Esophagus muscularis mucosa (tissue), 4 donors: ENCODE measurements around the gene LINC00237. TPM values are rescaled to one million over a fixed set of nuclear protein-coding genes. Genes with fewer than 3 reads are reported as not detected.

ENCODE experiments used
- DNase-seq: peaks from one replicate; pipeline ENCODE4 v3.0.0-alpha.2; 2017; ENCODE audit errors: extremely low spot score
- H3K27ac ChIP-seq, 4 donors: fragments of 200-600 bp; sonication (generic); replicated peaks in 1 of 4; 1 replicate in 3 of 4; 2 replicates in 1 of 4; pipeline ENCODE4 v1.5.1; 2016 to 2019; ENCODE audit warnings: mild to moderate bottlenecking in 1 of 4
- H3K27me3 ChIP-seq, 4 donors: fragments of 200-600 bp; sonication (generic); one replicate each; pipeline versions ENCODE4 v1.5.1 to v1.6.0; 2016 to 2019
- H3K36me3 ChIP-seq, 4 donors: fragments of 200-600 bp; sonication (generic); one replicate each; pipeline ENCODE4 v1.5.1; 2016 to 2019
- H3K4me1 ChIP-seq, 4 donors: fragments of 200-600 bp; sonication (generic); one replicate each; pipeline ENCODE4 v1.5.1; 2016 to 2019
- H3K4me3 ChIP-seq, 4 donors: fragments of 200-600 bp; sonication (generic); 1 replicate in 2 of 4; 2 replicates in 2 of 4; pipeline ENCODE4 v1.5.1; 2016 to 2019; ENCODE audit warnings: mild to moderate bottlenecking in 4 of 4, moderate library complexity in 1 of 4
- H3K9me3 ChIP-seq, 4 donors: fragments of 200-600 bp; sonication (generic); 1 replicate in 3 of 4; 2 replicates in 1 of 4; pipeline ENCODE4 v1.5.1; 2016 to 2019
- CTCF ChIP-seq, 3 experiments: fragments of 200-600 bp in 2 of 3; fragments of 450-650 bp in 1 of 3; sonication (generic) in 2 of 3; IDR thresholded peaks; one replicate each; pipeline ENCODE4 v1.5.1; 2017 to 2019; ENCODE audit warnings: antibody characterized with exemption in 3 of 3, mild to moderate bottlenecking in 2 of 3, moderate library complexity in 1 of 3
- EP300 ChIP-seq: sonication (generic); formaldehyde crosslinking; IDR thresholded peaks from one replicate; pipeline ENCODE4 v1.6.1; 2017; ENCODE audit warnings: antibody characterized with exemption
- POLR2A ChIP-seq: fragments of 450-650 bp; IDR thresholded peaks from one replicate; pipeline ENCODE4 v1.6.1; 2017; ENCODE audit warnings: antibody characterized with exemption, moderate library complexity, mild to moderate bottlenecking, low read depth
- POLR2AphosphoS5 ChIP-seq, 2 donors: sonication (generic); formaldehyde crosslinking; IDR thresholded peaks; one replicate each; pipeline ENCODE4 v1.6.1; 2017; ENCODE audit warnings: antibody characterized with exemption in 2 of 2
- WGBS: methylation state at CpG from one replicate; pipeline ENCODE4 v1.1.5; 2018; 5-methylcytosine and 5-hydroxymethylcytosine counted together
- intact Hi-C: fragments of 100-400 bp; cut with DNase I; formaldehyde crosslinking; loops from one replicate; pipeline ENCODE4 v1.15.1; 2023
- total RNA-seq, 4 donors: library from RNA; depleted of rRNA; stranded (reverse); fragments of >200 nt; gene quantifications; one replicate each; pipeline versions ENCODE4 v1.1.0 to v1.2.1, GENCODE V29; 2016

The LINC00237 gene
- total RNA-seq, 4 donors from 2014 or later, result not detected

GRCh38 chr20:21096321-21097043 is 9.7 kb downstream of the LINC00237 start:
- TF ChIP-seq EP300 (no peak), POLR2A (no peak)
- peak; percentile 86 for DNase-seq
- Histone ChIP-seq H3K4me1 (peaks cover 16 to 22% (median 19%) of the 10 kb centered on the region in 4 donors), H3K27ac (no peak overlapping the region), H3K27me3 (peaks cover 0 to 88% (median 36%) of the 10 kb centered on the region in 4 donors), H3K4me3 (no peak overlapping the region), H3K36me3 (no peaks in the 10 kb centered on the region), H3K9me3 (no peaks in the 10 kb centered on the region)
- 43% methylated on average over 10 of the region's 10 CpGs for WGBS
- intact Hi-C loops, result no loop called here

GRCh38 chr20:21092806-21093205 is 13.4 kb downstream of the LINC00237 start:
- H3K4me3 ChIP-seq, result no peak overlapping the region
- peaks cover 0 to 77% (median 12%) of the 10 kb centered on the region in 4 donors for H3K27me3 ChIP-seq
- no peaks in the 10 kb centered on the region for H3K36me3 ChIP-seq
- no peak for TF ChIP-seq EP300
- TF ChIP-seq CTCF (IDR thresholded peaks at IDR 0.05), result no peak
- no peak for TF ChIP-seq POLR2AphosphoS5 (IDR thresholded peaks at IDR 0.05)
- no peaks in the 10 kb centered on the region for H3K9me3 ChIP-seq
- peak; percentile 64 for DNase-seq
- 70% methylated on average over 3 of the region's 3 CpGs for WGBS
- intact Hi-C loops, result no loop called here
- H3K27ac ChIP-seq, result no peak overlapping the region
- no peaks in the 10 kb centered on the region for H3K4me1 ChIP-seq

GRCh38 chr20:21090721-21091120 is 15.4 kb downstream of the LINC00237 start:
- TF ChIP-seq POLR2A (no peak), CTCF (IDR thresholded peaks at IDR 0.05) (no peak), POLR2AphosphoS5 (IDR thresholded peaks at IDR 0.05) (no peak), EP300 (no peak)
- DNase-seq, result peak; percentile 80
- Histone ChIP-seq H3K27ac (no peak overlapping the region), H3K36me3 (no peaks in the 10 kb centered on the region), H3K4me1 (no peaks in the 10 kb centered on the region), H3K9me3 (no peaks in the 10 kb centered on the region), H3K4me3 (no peak overlapping the region), H3K27me3 (peaks cover 0 to 59% (median 10%) of the 10 kb centered on the region in 4 donors)
- 81% methylated on average over 9 of the region's 11 CpGs for WGBS
- intact Hi-C loops, result no loop called here

GRCh38 chr20:21090111-21090618 is 16.0 kb downstream of the LINC00237 start:
- Histone ChIP-seq H3K27ac (no peak overlapping the region), H3K9me3 (no peaks in the 10 kb centered on the region), H3K36me3 (no peaks in the 10 kb centered on the region), H3K4me1 (no peaks in the 10 kb centered on the region), H3K4me3 (no peak overlapping the region), H3K27me3 (peaks cover 0 to 59% (median 10%) of the 10 kb centered on the region in 4 donors)
- intact Hi-C loops, result no loop called here
- DNase-seq, result peak; percentile 24
- 46% methylated on average over 12 of the region's 14 CpGs for WGBS
- TF ChIP-seq CTCF (IDR thresholded peaks at IDR 0.05) (no peak), POLR2AphosphoS5 (IDR thresholded peaks at IDR 0.05) (no peak), POLR2A (no peak), EP300 (no peak)

GRCh38 chr20:21089391-21089790 is 16.8 kb downstream of the LINC00237 start:
- Histone ChIP-seq H3K9me3 (no peaks in the 10 kb centered on the region), H3K4me3 (no peak overlapping the region), H3K4me1 (no peaks in the 10 kb centered on the region), H3K27ac (no peak overlapping the region), H3K27me3 (peaks cover 0 to 58% (median 10%) of the 10 kb centered on the region in 4 donors), H3K36me3 (no peaks in the 10 kb centered on the region)
- peak; percentile 19 for DNase-seq
- intact Hi-C loops, result no loop called here
- TF ChIP-seq EP300 (no peak), POLR2AphosphoS5 (IDR thresholded peaks at IDR 0.05) (no peak), CTCF (IDR thresholded peaks at IDR 0.05) (no peak), POLR2A (no peak)
- WGBS, result 42% methylated on average over 8 of the region's 8 CpGs
